H1 (cell line): ENCODE data around the gene CHD9NB. TPM values are rescaled to one million over a fixed set of nuclear protein-coding genes. Genes with fewer than 3 reads are reported as not detected.

Experiments
- CTCF ChIA-PET: fragments of 300-600 bp; sonication (Branson Sonifier 250); formaldehyde crosslinking; loops from one replicate; lab custom pipeline; 2021; ENCODE audit not compliant: partially characterized antibody; lab: Charles Lee
- POLR2A ChIA-PET: fragments of 300-600 bp; sonication (Branson Sonifier 250); formaldehyde crosslinking; loops from one replicate; lab custom pipeline; 2021; ENCODE audit warnings: inconsistent platforms; ENCODE audit not compliant: partially characterized antibody; lab: Charles Lee
- DNase-seq, 2 experiments: peaks; one replicate each; pipeline versions ENCODE4 v3.0.0 to v3.0.0-alpha.2; 2010 to 2022; ENCODE audit warnings: low spot score in 2 of 2, low read depth in 1 of 2, mixed read lengths in 1 of 2
- FAIRE-seq: peaks from 2 replicates; lab custom pipeline; 2011; peaks lifted over from hg19 to GRCh38; lab: Jason Lieb, UNC
- H2AFZ ChIP-seq: 2 replicates; pipeline ENCODE4 v1.8.1; 2012; ENCODE audit warnings: low read length, inconsistent platforms
- H2AK5ac ChIP-seq: 2 replicates; pipeline ENCODE4 v1.6.1; 2013; ENCODE audit warnings: low read depth, low read length
- H2BK120ac ChIP-seq: replicated peaks from 2 replicates; pipeline ENCODE3; 2013; ENCODE audit warnings: low read depth, low read length, inconsistent platforms
- H2BK12ac ChIP-seq: 2 replicates; pipeline ENCODE4 v1.6.1; 2013; ENCODE audit warnings: low read depth, low read length
- H2BK15ac ChIP-seq: 2 replicates; pipeline ENCODE4 v1.6.1; 2013; ENCODE audit warnings: low read length
- H2BK20ac ChIP-seq: 2 replicates; pipeline ENCODE4 v1.6.1; 2013; ENCODE audit warnings: low read length
- H2BK5ac ChIP-seq: 2 replicates; pipeline ENCODE4 v1.6.1; 2013; ENCODE audit warnings: low read depth, low read length
- H3K14ac ChIP-seq: 2 replicates; pipeline ENCODE4 v1.6.1; 2013; ENCODE audit warnings: inconsistent platforms; ENCODE audit not compliant: insufficient read length
- H3K18ac ChIP-seq: 2 replicates; pipeline ENCODE4 v1.6.1; 2013; ENCODE audit warnings: low read length; ENCODE audit errors: extremely low read depth
- H3K23ac ChIP-seq: 2 replicates; pipeline ENCODE4 v1.6.1; 2013; ENCODE audit warnings: inconsistent platforms; ENCODE audit not compliant: insufficient read length
- H3K23me2 ChIP-seq: 2 replicates; pipeline ENCODE4 v1.6.1; 2013; ENCODE audit warnings: low read depth, low read length
- H3K27ac ChIP-seq: 2 replicates; pipeline ENCODE4 v1.6.1; 2011; ENCODE audit warnings: low read depth, low read length, inconsistent platforms
- H3K27me3 ChIP-seq, 4 experiments: replicated peaks in 1 of 4; 1 replicate in 1 of 4; 2 replicates in 3 of 4; pipeline versions ENCODE4 v1.6.1 to v1.8.1; 2011 to 2013; ENCODE audit warnings: low read length in 3 of 4, mild to moderate bottlenecking in 3 of 4, inconsistent platforms in 2 of 4, mixed read lengths in 2 of 4, moderate library complexity in 1 of 4; ENCODE audit not compliant: control insufficient read depth in 3 of 4, insufficient read depth in 3 of 4; ENCODE audit errors: extremely low read depth in 1 of 4
- H3K36me3 ChIP-seq, 4 experiments: 2 replicates each; pipeline versions ENCODE4 v1.6.1 to v1.8.1; 2011 to 2013; ENCODE audit warnings: mild to moderate bottlenecking in 4 of 4, low read length in 3 of 4, moderate library complexity in 2 of 4, control low read depth in 1 of 4, inconsistent platforms in 1 of 4; ENCODE audit not compliant: insufficient read depth in 4 of 4, control insufficient read depth in 2 of 4
- H3K4ac ChIP-seq: replicated peaks from 2 replicates; pipeline ENCODE3; 2013; ENCODE audit warnings: low read length, low read depth, mixed read lengths, inconsistent platforms; ENCODE audit not compliant: insufficient read length
- H3K4me1 ChIP-seq, 4 experiments: replicated peaks in 1 of 4; 1 replicate in 1 of 4; 2 replicates in 3 of 4; pipeline versions ENCODE4 v1.6.1 to v1.8.1; 2011 to 2013; ENCODE audit warnings: low read length in 3 of 4, inconsistent platforms in 2 of 4, mixed read lengths in 1 of 4; ENCODE audit not compliant: insufficient read depth in 4 of 4, control insufficient read depth in 3 of 4
- H3K4me2 ChIP-seq, 2 experiments: 2 replicates each; pipeline versions ENCODE4 v1.6.1 to v1.8.1; 2011 to 2013; ENCODE audit warnings: low read depth in 2 of 2, low read length in 2 of 2, control low read depth in 1 of 2, inconsistent platforms in 1 of 2, mild to moderate bottlenecking in 1 of 2; ENCODE audit not compliant: insufficient read depth in 1 of 2
- H3K4me3 ChIP-seq, 4 experiments: fragments of 200-600, 300-600 bp in 1 of 4; sonication (generic), shearing (Covaris generic), sonication (Bioruptor Twin) in 1 of 4; 2 replicates each; pipeline versions ENCODE4 v1.5.1 to v1.8.1; 2011 to 2016; ENCODE audit warnings: low read length in 4 of 4, low read depth in 3 of 4, control low read depth in 2 of 4, inconsistent platforms in 2 of 4, mild to moderate bottlenecking in 2 of 4, mixed read lengths in 1 of 4, moderate library complexity in 1 of 4; ENCODE audit not compliant: insufficient read depth in 2 of 4; ENCODE audit errors: extremely low read depth in 1 of 4
- H3K56ac ChIP-seq: replicated peaks from 2 replicates; pipeline ENCODE3; 2013; ENCODE audit warnings: low read depth, mild to moderate bottlenecking, mixed read lengths, low read length, inconsistent platforms; ENCODE audit not compliant: insufficient read length
- H3K79me1 ChIP-seq: 2 replicates; pipeline ENCODE4 v1.6.1; 2013; ENCODE audit warnings: low read depth, low read length, control low read depth
- H3K79me2 ChIP-seq, 2 experiments: 2 replicates each; pipeline versions ENCODE4 v1.6.1 to v1.8.1; 2012 to 2013; ENCODE audit warnings: low read length in 2 of 2, mild to moderate bottlenecking in 2 of 2, inconsistent platforms in 1 of 2; ENCODE audit not compliant: insufficient read depth in 2 of 2, control insufficient read depth in 1 of 2
- H3K9ac ChIP-seq, 4 experiments: replicated peaks in 1 of 4; 1 replicate in 1 of 4; 2 replicates in 3 of 4; pipeline versions ENCODE4 v1.6.1 to v1.8.1; 2011 to 2013; ENCODE audit warnings: low read depth in 3 of 4, low read length in 3 of 4, control low read depth in 2 of 4, mild to moderate bottlenecking in 2 of 4, moderate library complexity in 2 of 4, inconsistent platforms in 1 of 4; ENCODE audit errors: extremely low read depth in 1 of 4
- H3K9me3 ChIP-seq, 2 experiments: 2 replicates each; pipeline versions ENCODE4 v1.6.1 to v1.8.1; 2012 to 2013; ENCODE audit warnings: mild to moderate bottlenecking in 2 of 2, moderate library complexity in 2 of 2, control low read depth in 1 of 2, inconsistent platforms in 1 of 2, low read depth in 1 of 2, low read length in 1 of 2, mixed read lengths in 1 of 2; ENCODE audit not compliant: insufficient read depth in 2 of 2
- H4K20me1 ChIP-seq, 2 experiments: replicated peaks in 1 of 2; 2 replicates each; pipeline versions ENCODE3 to v1.8.1; 2011 to 2013; ENCODE audit warnings: inconsistent platforms in 2 of 2, low read length in 2 of 2, mild to moderate bottlenecking in 1 of 2; ENCODE audit not compliant: insufficient read depth in 2 of 2, control insufficient read depth in 1 of 2
- H4K5ac ChIP-seq: 2 replicates; pipeline ENCODE4 v1.6.1; 2013; ENCODE audit warnings: low read length, low read depth, mixed read lengths, inconsistent platforms; ENCODE audit not compliant: insufficient read length
- H4K8ac ChIP-seq: 2 replicates; pipeline ENCODE4 v1.8.0; 2013; ENCODE audit warnings: mild to moderate bottlenecking, moderate library complexity, low read length, inconsistent platforms; ENCODE audit not compliant: insufficient read depth; ENCODE audit errors: extremely low read depth
- H4K91ac ChIP-seq: replicated peaks from 2 replicates; pipeline ENCODE3; 2013; ENCODE audit warnings: low read length, mixed read lengths, inconsistent platforms; ENCODE audit not compliant: insufficient read length
- BRCA1 ChIP-seq: IDR thresholded peaks from 2 replicates; pipeline ENCODE4 v1.6.1; 2012; ENCODE audit warnings: low read depth, low read length, improper control_type of control experiment
- CREB1 ChIP-seq: IDR thresholded peaks from 2 replicates; pipeline ENCODE4 v1.6.1; 2012; ENCODE audit warnings: inconsistent platforms
- JUN ChIP-seq: IDR thresholded peaks from 2 replicates; pipeline ENCODE4 v1.6.1; 2011; ENCODE audit warnings: low read depth, mild to moderate bottlenecking, improper control_type of control experiment, low read length
- NANOG ChIP-seq: IDR thresholded peaks from 2 replicates; pipeline ENCODE4 v1.6.1; 2011; ENCODE audit warnings: low read length, low read depth, mild to moderate bottlenecking, inconsistent platforms; ENCODE audit not compliant: insufficient read depth, poor library complexity, severe bottlenecking
- RNF2 ChIP-seq: fragments of 200-900, 300-1000 bp; sonication (generic); IDR thresholded peaks from 2 replicates; pipeline ENCODE4 v1.7.1; 2016; ENCODE audit warnings: borderline replicate concordance, low read depth, mild to moderate bottlenecking, antibody characterized with exemption, low read length; ENCODE audit not compliant: poor library complexity, severe bottlenecking; ENCODE audit errors: missing control alignments
- SRF ChIP-seq: IDR thresholded peaks from 2 replicates; pipeline ENCODE4 v1.6.1; 2011; ENCODE audit warnings: mild to moderate bottlenecking, low read depth, low read length, moderate library complexity
- TAF7 ChIP-seq: optimal IDR thresholded peaks from 2 replicates; pipeline ENCODE3; 2011; ENCODE audit warnings: low read depth, mild to moderate bottlenecking, inconsistent platforms, low read length, moderate library complexity, borderline replicate concordance
- WGBS, 2 experiments: shearing (Covaris generic) in 1 of 2; methylation state at CpG; one replicate each; pipeline versions ENCODE4 v1.1.6 to v1.1.7; 2013 to 2015; ENCODE audit warnings: low lambda C conversion rate in 2 of 2, mixed read lengths in 2 of 2, inconsistent platforms in 1 of 2, low coverage in 1 of 2, missing lambda C conversion rate in 1 of 2; ENCODE audit not compliant: insufficient replicate concordance in 2 of 2, insufficient coverage in 1 of 2, insufficient read length in 1 of 2; ENCODE audit errors: extremely low coverage in 1 of 2, missing lambda C conversion rate in 1 of 2; 5-methylcytosine and 5-hydroxymethylcytosine counted together
- polyA plus RNA-seq, 7 experiments: library from polyadenylated mRNA; depleted of rRNA in 3 of 7; stranded (reverse) in 5 of 7; unstranded in 2 of 7; fragments of >200 nt in 5 of 7; fragments of 200-250 nt in 2 of 7; gene quantifications; 1 replicate in 5 of 7; 2 replicates in 1 of 7; 4 replicates in 1 of 7; pipeline versions ENCODE4 v1.2.1 to v1.2.3, GENCODE V29; 2011 to 2013; ENCODE audit warnings: missing spikeins in 2 of 7, mixed read lengths in 2 of 7
- total RNA-seq: library from RNA; stranded (reverse); fragmentation: NEBNext Ultra II Directional; extraction: Animal tissue kit (Norgen Biotek cat#: 25700); gene quantifications from 2 replicates; pipeline ENCODE4 v1.2.1, GENCODE V29; 2021

CHD9NB gene
- total and polyA plus RNA-seq, 2 of the 8 experiments (the other 6 are each of a cell fraction or from before 2014, with no cell fraction given), result 4.5 to 5.9 TPM

DNA sequence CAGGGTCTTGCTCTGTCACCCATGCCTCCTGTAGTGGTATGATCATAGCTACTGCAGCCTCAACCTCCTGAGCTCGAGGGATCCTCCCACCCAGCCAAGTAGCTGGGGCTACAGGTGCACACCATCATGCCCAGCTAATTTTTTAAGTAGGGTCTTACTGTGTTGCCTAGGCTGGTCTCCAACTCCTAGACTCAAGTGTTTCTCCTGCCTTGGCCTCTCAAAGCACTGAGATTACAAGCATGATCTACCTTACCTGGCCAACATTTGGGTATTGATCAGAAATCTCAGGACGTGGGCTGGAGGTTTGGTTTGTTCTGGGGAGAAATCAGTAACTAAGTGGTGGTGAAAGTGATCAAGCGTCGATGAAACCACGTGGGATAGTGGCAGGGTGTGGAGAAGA lies 6.2 kb upstream of the CHD9NB start:
- no peak overlapping the region; the same call in 1 of the 2 replicates for H2BK15ac ChIP-seq
- H3K18ac ChIP-seq, result no peak overlapping the region; the same call in 1 of the 2 replicates
- H2BK20ac ChIP-seq, result no peak overlapping the region
- no peak for DNase-seq
- CTCF ChIA-PET, result interaction anchor here (1.4 to 2.1 kb wide), 3 partner anchors 41 to 149 kb away, joined by 6 read pairs; no protein-coding TSS in a partner anchor
- WGBS, 2 experiments, result 97% methylated on average over 5 of the region's 5 CpGs; no CpG with 5 or more reads in 1 of the 2 experiments
- H3K4ac ChIP-seq, result no peak overlapping the region
- no peaks in the 10 kb centered on the region for H3K27me3 ChIP-seq
- H2AFZ ChIP-seq, result no peak overlapping the region
- H3K36me3 ChIP-seq, result no peaks in the 10 kb centered on the region; a peak in 1 of 8 replicates
- H4K20me1 ChIP-seq, result no peaks in the 10 kb centered on the region
- TF ChIP-seq TAF7 (no peak), CREB1 (no peak), BRCA1 (no peak), NANOG (no peak), JUN (no peak), SRF (no peak), RNF2 (no peak)
- TF ChIP-seq, all 59 proteins: peak for 0
- Histone ChIP-seq H3K9ac (no peak overlapping the region), H2BK12ac (no peak overlapping the region), H2AK5ac (no peak overlapping the region), H3K27ac (no peak overlapping the region), H3K9me3 (no peaks in the 10 kb centered on the region), H3K79me2 (peaks cover 0 to 48% of the 10 kb centered on the region in 2 experiments; a peak in 2 of 4 replicates), H4K8ac (no peak overlapping the region), H3K79me1 (peaks cover 11% of the 10 kb centered on the region; the same call in 1 of the 2 replicates), H3K4me1 (peaks cover 6 to 14% (median 11%) of the 10 kb centered on the region in 4 experiments; a peak in 5 of 7 replicates), H3K23me2 (no peaks in the 10 kb centered on the region; the same call in 1 of the 2 replicates), H3K14ac (no peak overlapping the region), H2BK120ac (no peak overlapping the region), H4K91ac (no peak overlapping the region), H2BK5ac (peak overlapping the region; percentile 49; the same call in 1 of the 2 replicates), H3K56ac (no peak overlapping the region), H4K5ac (no peak overlapping the region), H3K23ac (no peak overlapping the region), H3K4me3 (no peak overlapping the region), H3K4me2 (no peak overlapping the region)
- FAIRE-seq, result no peak
- POLR2A ChIA-PET, result interaction anchor here (1.5 kb wide), 1 partner anchor 17 kb away, joined by 3 read pairs; no protein-coding TSS in a partner anchor
